ENCODE results near the gene ZNF784.

GRCh38 chr19:55602104-55603001 is 22.0 kb downstream of the ZNF784 start:
- TF ChIP-seq CTCF (IDR thresholded peaks at IDR 0.05; ENCODE audit: insufficient read depth, low read length) (no peak), GABPA (IDR thresholded peaks at IDR 0.05; ENCODE audit: low read depth) (no peak)

Data from HL-60 (cell line).